GM19463 (cell line): ENCODE measurements around the gene ZMYND12.
"Not testable (repeated sequence)": the region's sequence is repeated elsewhere in the genome, so short reads cannot be mapped to it uniquely, and the experiment has no call there.

Source experiments
- ATAC-seq: cut with Tn5 transposase; IDR thresholded peaks from one replicate; pipeline ENCODE4 v1.9.1; 2021; ENCODE audit warnings: mild to moderate bottlenecking, moderate library complexity; ENCODE audit not compliant: unreplicated experiment

ZMYND12 gene

GRCh38 chr1:42456010-42456753 is at the start of gene ZMYND12, which contains the start of gene PPCS:
ZMYND12 (minus strand) TSS chr1:42456022; CDS start chr1:42455997, 25 bp downstream.
PPCS (plus strand) TSS chr1:42456543; CDS start chr1:42456566, 23 bp downstream.
- ATAC-seq: peak; percentile 90

DNA sequence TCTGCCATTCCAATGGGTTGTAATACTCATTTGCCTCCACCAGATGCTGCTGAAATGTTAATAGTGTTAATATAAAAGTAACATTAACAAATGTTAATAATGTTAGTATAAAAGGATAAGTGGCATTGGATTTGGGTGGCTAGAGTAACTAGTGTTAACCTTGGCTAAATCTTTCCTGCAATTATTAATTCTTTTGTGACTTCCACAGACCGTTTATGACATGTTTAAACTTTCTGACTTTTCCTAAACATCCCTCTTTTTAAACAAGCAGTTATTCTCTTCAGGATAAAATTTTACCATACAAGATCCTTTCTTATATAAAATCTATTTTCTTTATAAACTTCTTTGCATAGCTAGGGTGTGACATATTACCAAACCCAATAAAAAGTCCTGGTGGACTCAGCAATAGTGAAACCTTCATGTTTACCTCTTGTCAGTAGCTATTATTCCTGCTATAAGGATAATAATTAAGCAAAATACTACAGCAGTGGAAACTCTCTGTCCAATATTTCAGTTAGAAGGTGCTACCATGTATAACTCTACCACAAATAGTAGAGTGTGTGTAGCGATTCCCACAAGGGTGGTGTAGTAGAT is 48.8 kb upstream of the ZMYND12 start:
- no peak for ATAC-seq

DNA sequence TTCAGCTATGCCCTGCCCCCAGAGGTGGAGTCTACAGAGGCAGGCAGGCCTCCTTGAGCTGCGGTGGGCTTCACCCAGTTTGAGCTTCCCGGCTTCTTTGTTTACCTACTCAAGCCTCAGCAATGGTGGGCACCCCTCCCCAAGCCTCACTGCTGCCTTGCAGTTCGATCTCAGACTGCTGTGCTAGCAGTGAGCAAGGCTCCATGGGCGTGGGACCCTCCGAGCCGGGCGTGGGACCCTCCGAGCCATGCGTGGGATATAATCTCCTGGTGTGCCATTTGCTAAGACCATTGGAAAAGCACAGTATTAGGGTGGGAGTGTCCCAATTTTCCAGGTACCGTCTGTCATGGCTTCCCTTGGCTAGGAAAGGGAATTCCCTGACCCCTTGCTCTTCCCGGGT is 46.2 kb upstream of the ZMYND12 start:
- not testable (repeated sequence) for ATAC-seq

DNA sequence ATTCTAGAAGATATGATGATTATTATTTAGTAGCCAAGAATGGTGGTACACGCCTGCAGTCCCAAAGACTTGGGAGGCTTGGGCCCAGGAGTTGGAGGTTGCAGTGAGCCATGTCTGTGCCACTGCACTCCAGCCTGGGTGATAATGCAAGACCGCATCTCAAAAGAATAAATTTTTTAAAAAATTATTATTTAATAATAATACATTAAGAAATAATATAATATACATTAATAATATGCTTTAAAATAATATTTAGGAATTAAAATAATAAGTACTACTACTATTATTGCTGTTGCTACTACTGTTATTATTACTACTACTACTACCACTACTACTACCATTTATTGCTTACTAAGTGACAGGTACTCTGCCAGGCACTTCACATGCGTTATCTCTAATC is 34.4 kb upstream of the ZMYND12 start:
- no peak for ATAC-seq

GRCh38 chr1:42484382-42484781 is 28.6 kb upstream of the ZMYND12 start:
- ATAC-seq: no peak

- ATAC-seq: no peak
Measured at GRCh38 chr1:42482635-42483153, 26.9 kb upstream of the ZMYND12 start.

- ATAC-seq: no peak
Measured at GRCh38 chr1:42480921-42481320, 25.1 kb upstream of the ZMYND12 start.

GRCh38 chr1:42479621-42480020 is 23.8 kb upstream of the ZMYND12 start:
- ATAC-seq: no peak

DNA sequence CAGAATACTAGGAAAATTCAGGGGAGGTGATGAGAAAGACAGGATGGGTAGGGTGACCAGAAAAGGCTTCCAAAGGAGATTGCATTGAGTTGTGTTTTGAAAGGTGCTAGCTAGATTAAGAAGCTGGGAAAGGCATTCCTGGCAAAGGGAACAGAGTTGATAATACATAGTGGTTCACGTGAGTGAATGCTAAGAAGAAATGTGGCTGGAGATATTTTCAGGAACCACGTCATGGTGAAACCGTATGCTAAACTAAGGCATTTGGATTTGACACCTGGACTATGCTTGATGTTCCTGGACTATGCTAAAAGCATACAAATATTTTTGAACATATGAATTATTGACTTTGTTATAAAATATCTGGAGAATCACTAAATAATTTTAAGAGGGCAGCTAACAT is 22.0 kb upstream of the ZMYND12 start:
- ATAC-seq: no peak

DNA sequence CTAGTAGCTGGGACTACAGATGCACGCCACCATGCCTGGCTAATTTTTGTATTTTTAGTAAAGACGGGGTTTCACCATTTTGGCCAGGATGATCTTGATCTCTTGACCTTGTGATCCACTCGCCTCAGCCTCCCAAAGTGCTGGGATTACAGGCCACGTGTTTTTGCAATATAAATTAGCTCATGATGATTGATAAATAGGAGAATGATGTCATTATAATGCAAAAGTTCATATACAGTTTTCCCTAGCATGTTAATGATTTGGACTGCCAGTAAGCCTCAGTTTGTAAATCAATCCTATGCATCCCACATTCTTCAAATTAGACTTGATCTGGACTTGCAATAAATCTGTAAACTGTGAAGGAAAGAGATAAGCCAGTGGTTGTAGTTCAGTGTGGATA is 21.5 kb upstream of the ZMYND12 start:
- ATAC-seq: not testable (repeated sequence)

GRCh38 chr1:42476605-42477004 is 20.8 kb upstream of the ZMYND12 start:
- no peak for ATAC-seq

DNA sequence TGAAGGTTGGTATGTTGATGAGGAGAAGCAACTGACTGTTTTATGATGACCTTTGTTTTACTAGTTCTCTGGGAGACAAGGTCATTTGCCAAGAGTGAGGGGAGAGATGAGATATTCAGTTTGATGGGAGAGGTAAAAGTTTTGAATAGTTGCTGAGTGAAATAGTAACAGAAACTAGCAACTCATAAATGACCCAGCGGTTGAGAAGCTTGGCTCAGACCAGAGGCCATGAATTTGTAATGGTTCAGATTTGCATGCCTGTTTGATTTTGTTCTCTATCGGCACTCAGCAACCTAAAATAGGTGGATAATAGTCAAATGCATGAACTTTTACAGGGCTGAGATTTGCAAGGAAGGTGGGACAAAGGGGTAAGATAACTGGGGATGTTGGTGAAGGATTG is 13.9 kb upstream of the ZMYND12 start:
- ATAC-seq: no peak

DNA sequence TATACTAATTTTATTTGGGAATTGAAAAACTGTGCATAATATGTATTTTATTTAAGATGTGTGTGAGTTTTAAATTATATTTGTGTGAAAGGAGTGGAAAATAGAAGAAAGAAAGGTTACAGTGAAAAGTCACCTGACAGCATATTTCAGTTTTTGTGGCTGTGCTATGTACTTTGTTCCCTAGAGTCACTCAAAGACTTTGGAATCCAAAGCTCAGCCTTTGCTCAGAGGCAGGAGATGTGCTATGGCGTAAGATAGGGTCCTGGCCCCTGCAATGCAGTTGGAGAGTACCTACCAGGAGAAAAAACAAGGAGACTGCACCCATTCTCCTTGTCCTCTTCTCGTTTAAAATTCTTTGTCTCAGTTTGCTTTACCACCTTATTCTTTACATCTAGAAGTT is 10.2 kb upstream of the ZMYND12 start:
- ATAC-seq: no peak

GRCh38 chr1:42463921-42464320 is 8.1 kb upstream of the ZMYND12 start:
- no peak for ATAC-seq

- peak; percentile 99 for ATAC-seq
Measured at GRCh38 chr1:42462828-42463763, 7.3 kb upstream of the ZMYND12 start, which contains the start of gene CCDC30. CCDC30 (plus strand) TSS chr1:42463286; CDS start chr1:42480552, 17,266 bp downstream.

DNA sequence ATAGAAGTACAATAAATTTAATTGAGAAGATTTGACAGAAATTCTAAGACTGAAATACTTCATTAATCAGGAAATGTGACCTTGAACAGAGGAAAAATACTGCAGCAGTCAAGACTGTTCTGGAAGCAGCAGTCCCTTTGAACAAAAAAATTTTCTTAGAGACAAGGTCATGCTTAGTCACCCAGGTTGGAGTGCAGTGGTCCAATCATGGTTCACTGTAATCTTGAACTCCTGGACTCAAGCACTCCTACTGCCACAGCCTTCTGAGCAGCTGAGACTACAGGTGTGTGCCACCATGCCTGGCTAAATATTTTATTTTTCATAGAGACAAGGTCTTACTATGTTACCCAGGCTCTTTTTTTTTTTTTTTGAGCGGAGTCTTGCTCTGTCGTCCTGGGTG is 5.4 kb upstream of the ZMYND12 start:
- no peak for ATAC-seq

- ATAC-seq: peak; percentile 56
Measured at GRCh38 chr1:42456754-42457089, 900 bp upstream of the ZMYND12 start.

DNA sequence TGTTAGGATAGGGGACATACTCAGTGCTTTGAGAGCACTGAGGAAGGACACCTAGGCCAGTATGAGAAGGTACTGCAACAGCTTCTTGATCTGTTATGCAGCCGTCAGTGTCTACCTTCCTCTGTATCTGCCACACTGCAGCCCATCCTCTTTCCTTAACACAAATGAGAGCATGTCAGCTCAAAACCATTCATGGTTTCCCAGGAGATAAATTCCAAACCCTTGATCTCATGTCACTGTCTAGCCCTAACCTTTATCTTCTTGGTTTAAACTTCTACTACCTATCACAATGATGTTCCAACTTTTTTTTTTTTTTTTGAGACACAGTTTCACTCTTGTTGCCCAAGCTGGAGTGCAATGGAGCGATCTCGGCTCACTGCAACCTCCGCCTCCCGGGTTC is 1.4 kb downstream of the ZMYND12 start:
- ATAC-seq: no peak

GRCh38 chr1:42453386-42453785 is 2.4 kb downstream of the ZMYND12 start:
- ATAC-seq: no peak

DNA sequence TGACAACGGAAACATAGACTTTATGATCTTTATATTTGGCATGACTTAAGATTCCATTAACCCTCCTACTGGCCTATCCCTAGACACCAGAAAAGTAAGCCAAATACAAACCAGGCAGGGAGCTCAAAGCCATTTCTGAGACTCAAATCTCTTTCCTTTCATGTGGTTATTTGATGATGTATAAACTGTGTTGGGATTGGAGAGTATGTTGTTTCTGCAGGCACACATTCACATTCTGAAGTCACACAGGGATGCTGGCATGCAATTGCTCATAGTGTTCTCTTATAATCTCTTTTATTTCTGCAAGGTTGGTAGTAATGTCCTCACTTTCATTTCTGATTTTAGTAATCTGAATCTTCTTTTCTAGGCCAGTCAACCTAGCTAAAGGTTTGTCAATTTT is 5.8 kb downstream of the ZMYND12 start:
- no peak for ATAC-seq

GRCh38 chr1:42449256-42449655 is 6.6 kb downstream of the ZMYND12 start:
- ATAC-seq: no peak
